Measurements from ENCODE around the gene LBH.

Gene LBH

GRCh38 chr2:30204281-30204680, 27.1 kb upstream of the LBH start:
- no peak for TF ChIP-seq CTCF (IDR thresholded peaks at IDR 0.05; ENCODE audit: borderline replicate concordance, extremely low read depth, low read length, poor library complexity, severe bottlenecking)
- TF ChIP-seq EZH2 (IDR thresholded peaks at IDR 0.05; ENCODE audit: borderline replicate concordance, low read depth, low read length, severe bottlenecking), result no peak
- DNase-seq (no peak), ATAC-seq (ENCODE audit: insufficient read depth, low read depth) (no peak)
- H3K4me2 ChIP-seq (ENCODE audit: insufficient read depth, low read length), result no peak overlapping the region
- H3K27me3 ChIP-seq (ENCODE audit: insufficient read depth, low read length, poor library complexity), result no peaks in the 10 kb centered on the region
- no peaks in the 10 kb centered on the region for H4K20me1 ChIP-seq (ENCODE audit: insufficient read depth, low read length)
- no peaks in the 10 kb centered on the region for H3K79me2 ChIP-seq (ENCODE audit: insufficient read depth, low read length)
- no peak overlapping the region for H3K4me3 ChIP-seq (ENCODE audit: low read depth in 1 of 2, low read length in 2 of 2)
- no peak overlapping the region for H3K9ac ChIP-seq (ENCODE audit: low read depth, low read length)
- H3K9me3 ChIP-seq (ENCODE audit: insufficient read depth, low read length, severe bottlenecking), result no peaks in the 10 kb centered on the region
- H2AFZ ChIP-seq (ENCODE audit: low read depth, low read length), result no peak overlapping the region
- H3K36me3 ChIP-seq (ENCODE audit: insufficient read depth, low read length), result no peaks in the 10 kb centered on the region
- H3K27ac ChIP-seq (ENCODE audit: low read length), result no peak overlapping the region
- 0 out of 2 replicates have a peak, but pooled peaks cover 2% of the 10 kb centered on the region for H3K4me1 ChIP-seq (ENCODE audit: insufficient read depth, low read length)

GRCh38 chr2:30205456-30205855, 25.9 kb upstream of the LBH start:
- H3K4me1 ChIP-seq (ENCODE audit: insufficient read depth, low read length), result 0 out of 2 replicates have a peak, but pooled peaks cover 2% of the 10 kb centered on the region
- H3K27me3 ChIP-seq (ENCODE audit: insufficient read depth, low read length, poor library complexity), result no peaks in the 10 kb centered on the region
- DNase-seq, result no peak
- ATAC-seq (ENCODE audit: insufficient read depth, low read depth), result no peak
- H3K9me3 ChIP-seq (ENCODE audit: insufficient read depth, low read length, severe bottlenecking), result no peaks in the 10 kb centered on the region
- TF ChIP-seq CTCF (IDR thresholded peaks at IDR 0.05; ENCODE audit: borderline replicate concordance, extremely low read depth, low read length, poor library complexity, severe bottlenecking), result no peak
- no peak for TF ChIP-seq EZH2 (IDR thresholded peaks at IDR 0.05; ENCODE audit: borderline replicate concordance, low read depth, low read length, severe bottlenecking)
- H3K27ac ChIP-seq (ENCODE audit: low read length), result no peak overlapping the region
- H2AFZ ChIP-seq (ENCODE audit: low read depth, low read length), result no peak overlapping the region
- no peaks in the 10 kb centered on the region for H4K20me1 ChIP-seq (ENCODE audit: insufficient read depth, low read length)
- no peaks in the 10 kb centered on the region for H3K36me3 ChIP-seq (ENCODE audit: insufficient read depth, low read length)
- H3K4me2 ChIP-seq (ENCODE audit: insufficient read depth, low read length), result no peak overlapping the region
- no peak overlapping the region for H3K9ac ChIP-seq (ENCODE audit: low read depth, low read length)
- no peaks in the 10 kb centered on the region for H3K79me2 ChIP-seq (ENCODE audit: insufficient read depth, low read length)
- H3K4me3 ChIP-seq (ENCODE audit: low read depth in 1 of 2, low read length in 2 of 2), result no peak overlapping the region

- H3K4me2 ChIP-seq (ENCODE audit: insufficient read depth, low read length), result no peak overlapping the region
- DNase-seq (no peak), ATAC-seq (ENCODE audit: insufficient read depth, low read depth) (no peak)
- H2AFZ ChIP-seq (ENCODE audit: low read depth, low read length), result no peak overlapping the region
- H3K27me3 ChIP-seq (ENCODE audit: insufficient read depth, low read length, poor library complexity), result no peaks in the 10 kb centered on the region
- H3K36me3 ChIP-seq (ENCODE audit: insufficient read depth, low read length), result no peaks in the 10 kb centered on the region
- H4K20me1 ChIP-seq (ENCODE audit: insufficient read depth, low read length), result no peaks in the 10 kb centered on the region
- H3K9me3 ChIP-seq (ENCODE audit: insufficient read depth, low read length, severe bottlenecking), result no peaks in the 10 kb centered on the region
- no peak overlapping the region for H3K27ac ChIP-seq (ENCODE audit: low read length)
- no peak overlapping the region for H3K4me3 ChIP-seq (ENCODE audit: low read depth in 1 of 2, low read length in 2 of 2)
- no peaks in the 10 kb centered on the region for H3K79me2 ChIP-seq (ENCODE audit: insufficient read depth, low read length)
- 0 out of 2 replicates have a peak, but pooled peaks cover 2% of the 10 kb centered on the region for H3K4me1 ChIP-seq (ENCODE audit: insufficient read depth, low read length)
- no peak overlapping the region for H3K9ac ChIP-seq (ENCODE audit: low read depth, low read length)
- TF ChIP-seq EZH2 (IDR thresholded peaks at IDR 0.05; ENCODE audit: borderline replicate concordance, low read depth, low read length, severe bottlenecking), result no peak
- TF ChIP-seq CTCF (IDR thresholded peaks at IDR 0.05; ENCODE audit: borderline replicate concordance, extremely low read depth, low read length, poor library complexity, severe bottlenecking), result peak; percentile 9
Measured at GRCh38 chr2:30206461-30207430, 24.6 kb upstream of the LBH start.
